Activated naive CD8-positive, alpha-beta T cell treated with anti-CD3 and anti-CD28 coated beads, Interleukin-2, amount 50 U/mL, for 16 hours (primary cell): ENCODE measurements around the gene UBE2G1.

Experiments
- DNase-seq: peaks from one replicate; pipeline ENCODE4 v3.0.0-alpha.2; 2020; ENCODE audit warnings: low read depth, low spot score

Gene UBE2G1

GRCh38 chr17:4334776-4335584 is 31.5 kb downstream of the UBE2G1 start:
- DNase-seq: no peak

GRCh38 chr17:4334332-4334731 is 32.1 kb downstream of the UBE2G1 start:
- DNase-seq: no peak

- no peak for DNase-seq
These were observed 33.4 kb downstream of the UBE2G1 start for GRCh38 chr17:4333041-4333440.

- no peak for DNase-seq
These were observed 34.0 kb downstream of the UBE2G1 start for GRCh38 chr17:4332296-4332970.

- no peak for DNase-seq
These were observed 34.9 kb downstream of the UBE2G1 start for GRCh38 chr17:4331614-4332013.

- DNase-seq: no peak
These were observed 36.6 kb downstream of the UBE2G1 start for GRCh38 chr17:4329838-4330237.

GRCh38 chr17:4327606-4328005 is 38.9 kb downstream of the UBE2G1 start:
- no peak for DNase-seq

- DNase-seq: no peak
These were observed 39.9 kb downstream of the UBE2G1 start for GRCh38 chr17:4326608-4327007.

GRCh38 chr17:4326112-4326511 is 40.4 kb downstream of the UBE2G1 start:
- no peak for DNase-seq

- DNase-seq: no peak
These were observed 42.0 kb downstream of the UBE2G1 start for GRCh38 chr17:4324463-4324862.

GRCh38 chr17:4319221-4319620 is 47.3 kb downstream of the UBE2G1 start:
- DNase-seq: no peak

GRCh38 chr17:4318596-4318995 is 47.9 kb downstream of the UBE2G1 start:
- DNase-seq: no peak

- DNase-seq: no peak
These were observed 48.3 kb downstream of the UBE2G1 start for GRCh38 chr17:4318186-4318585.

GRCh38 chr17:4317610-4318009 is 48.9 kb downstream of the UBE2G1 start:
- DNase-seq: no peak

GRCh38 chr17:4316648-4317047 is 49.8 kb downstream of the UBE2G1 start:
- DNase-seq: no peak

GRCh38 chr17:4314618-4315017 is 51.9 kb downstream of the UBE2G1 start:
- no peak for DNase-seq

- no peak for DNase-seq
These were observed 52.3 kb downstream of the UBE2G1 start for GRCh38 chr17:4314179-4314578.

- DNase-seq: no peak
These were observed 53.0 kb downstream of the UBE2G1 start for GRCh38 chr17:4313221-4314114.

- no peak for DNase-seq
These were observed 56.0 kb downstream of the UBE2G1 start for GRCh38 chr17:4310354-4311060.

GRCh38 chr17:4309897-4310296 is 56.6 kb downstream of the UBE2G1 start:
- no peak for DNase-seq

GRCh38 chr17:4307179-4307930 is 59.1 kb downstream of the UBE2G1 start:
- no peak for DNase-seq
